ENCODE measurements around the gene MBNL1.
A peak's percentile ranks its signal among the peaks of the same experiment; 100 is the strongest.

Gene MBNL1

DNA sequence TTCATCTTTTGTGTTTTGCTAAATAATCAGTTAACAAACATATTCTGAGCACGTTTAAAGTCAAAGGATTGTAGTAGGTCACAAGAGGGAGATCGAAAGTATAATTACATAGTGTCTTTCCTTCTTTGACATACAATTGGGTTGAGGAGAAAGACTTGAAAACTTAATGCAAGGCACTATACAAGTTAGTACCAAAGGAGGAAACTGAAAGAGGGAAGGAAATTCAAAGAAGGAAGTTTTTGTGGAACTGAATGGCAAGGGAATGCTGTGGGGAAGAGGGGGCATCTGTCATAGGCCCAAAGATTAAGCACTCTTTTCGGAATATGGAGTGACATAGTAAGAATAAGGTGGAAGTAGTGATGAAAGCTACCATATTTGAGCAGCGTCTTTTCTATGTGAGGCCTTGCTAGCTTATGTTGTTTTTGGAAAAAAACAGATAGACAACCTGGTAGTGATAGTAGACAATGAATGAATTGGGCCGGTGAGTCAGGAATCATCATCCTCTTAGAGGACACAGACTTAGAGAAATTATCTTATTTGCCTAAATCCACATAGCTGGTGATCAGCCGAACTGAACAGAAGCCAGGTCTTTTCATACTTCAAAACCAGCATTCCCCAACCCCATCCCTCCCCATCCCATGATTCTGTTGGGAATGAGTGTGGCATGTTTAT, 10.2 kb downstream of the MBNL1 start:
- no peak for DNase-seq

DNA sequence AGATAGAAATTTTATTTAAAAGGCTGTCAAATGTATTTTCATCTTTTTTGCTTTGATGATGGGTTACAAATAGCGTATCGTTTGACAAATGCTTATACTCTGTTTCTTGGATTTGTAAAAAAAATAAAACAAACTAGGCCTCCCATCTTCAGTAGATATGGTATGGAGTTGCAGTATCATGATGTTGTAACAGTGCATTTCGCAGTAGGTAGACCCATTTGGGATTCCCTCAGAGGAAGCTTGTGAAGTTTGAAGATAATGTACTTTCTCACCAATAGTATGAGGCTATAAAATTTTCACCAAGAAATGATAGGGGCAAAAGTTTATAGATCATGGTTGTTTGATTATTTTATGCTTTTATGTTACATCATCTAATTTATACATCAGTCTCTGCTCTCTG, 10.8 kb downstream of the MBNL1 start:
- DNase-seq, result no peak

DNA sequence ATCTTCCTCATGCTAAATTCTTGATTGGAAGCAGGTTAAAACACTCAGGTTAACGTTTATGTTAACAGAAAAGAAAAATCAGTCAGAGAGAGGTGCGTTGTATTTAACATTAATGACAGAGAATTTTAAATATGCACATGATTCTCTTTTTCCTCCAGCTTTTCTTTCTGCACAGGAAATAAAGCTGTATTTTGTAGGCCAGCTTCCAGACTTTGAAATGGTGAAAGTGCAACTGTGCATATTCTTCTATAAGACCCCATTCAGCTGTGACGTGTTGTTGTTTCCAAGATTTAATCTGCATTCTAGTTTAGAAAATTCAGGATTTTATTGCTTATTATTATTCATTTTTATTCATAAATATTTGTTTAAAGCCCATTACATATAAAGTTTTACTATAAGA, 11.8 kb downstream of the MBNL1 start:
- no peak for DNase-seq

DNA sequence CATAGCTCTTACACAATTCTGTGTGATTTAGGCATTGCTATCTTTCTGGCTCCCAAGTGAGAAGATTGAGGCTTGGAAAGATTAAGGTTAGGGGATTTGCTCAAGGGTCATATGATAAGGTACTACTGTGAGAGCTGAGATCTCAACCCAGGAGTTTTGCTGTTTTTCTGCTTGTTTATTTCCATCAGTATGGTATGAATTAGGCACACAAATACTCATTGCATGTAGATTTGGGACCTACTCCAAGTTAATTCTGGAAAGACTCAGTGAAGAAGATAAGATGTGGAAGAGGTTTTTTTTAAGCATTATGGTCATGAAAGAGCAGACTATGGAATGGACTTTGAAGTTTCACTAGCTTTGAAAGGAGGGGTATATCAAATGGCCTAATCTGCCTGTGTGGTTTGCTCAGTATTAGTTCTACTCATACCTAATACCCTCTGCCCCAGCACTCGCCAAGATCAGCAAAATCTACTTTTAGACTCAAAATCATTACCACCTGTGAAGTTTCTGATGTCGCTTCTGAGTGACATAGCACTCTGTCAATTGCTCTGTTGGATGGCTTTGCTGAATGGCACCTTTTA, 12.5 kb downstream of the MBNL1 start:
- no peak for DNase-seq

DNA sequence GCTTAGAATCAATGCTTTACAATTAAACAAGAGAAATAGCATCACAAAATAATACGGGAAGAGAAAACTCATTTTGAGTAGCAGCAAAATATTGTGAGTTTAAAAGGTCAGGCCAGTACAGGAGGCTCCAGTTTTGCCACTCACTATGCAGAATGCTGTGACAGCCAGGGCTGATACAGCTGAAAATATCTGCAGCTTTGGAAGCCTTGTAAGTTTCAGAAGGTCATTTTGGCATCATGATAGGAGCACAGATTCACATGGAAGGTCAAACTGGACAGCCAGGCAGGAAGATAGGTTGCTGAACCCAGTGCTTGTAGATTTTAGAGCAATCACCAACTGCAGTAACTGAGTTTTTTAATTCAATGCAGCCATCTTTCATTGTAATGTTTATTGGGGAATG, 14.1 kb downstream of the MBNL1 start:
- no peak for DNase-seq

DNA sequence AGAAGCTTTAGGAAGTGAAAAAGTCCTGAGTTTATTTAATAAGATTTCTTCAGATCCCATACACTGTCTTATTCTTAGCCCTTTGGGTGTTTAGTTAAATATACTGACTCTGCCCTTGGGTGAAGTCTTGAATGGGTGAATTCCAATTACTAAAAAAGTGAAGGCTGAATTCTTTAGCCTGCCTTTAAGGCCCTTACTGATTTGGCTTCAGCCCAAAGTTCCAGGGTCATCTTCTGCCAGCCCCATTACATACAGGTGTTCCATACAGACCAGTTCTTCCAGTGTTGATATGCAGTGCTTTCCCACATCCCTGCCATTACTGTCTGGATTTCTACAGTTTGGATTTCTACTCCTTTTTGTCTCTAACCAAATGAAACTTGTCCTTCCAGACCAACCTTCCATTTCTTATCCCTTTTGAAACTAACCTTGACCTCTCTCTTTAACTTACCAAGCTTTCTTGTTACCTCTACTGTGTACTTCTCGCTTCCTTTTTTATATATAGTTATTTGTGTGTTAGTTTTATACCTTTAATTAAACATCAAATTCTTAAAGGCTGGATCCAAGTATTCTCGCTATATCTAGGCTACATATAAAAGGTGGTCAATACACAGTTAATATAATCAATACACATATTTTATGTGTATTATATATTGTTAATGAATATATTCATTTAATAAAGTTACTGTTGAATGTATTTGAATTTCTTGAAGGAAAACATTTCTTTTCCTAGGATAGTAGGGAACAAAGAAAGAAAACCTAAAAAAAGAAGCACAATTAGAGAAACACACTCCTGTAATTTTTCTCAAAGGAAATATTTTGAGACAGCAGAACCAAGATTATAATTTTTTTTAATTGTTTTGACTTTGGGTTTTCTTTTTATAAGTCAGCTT, 15.0 kb downstream of the MBNL1 start:
- DNase-seq, result no peak

DNA sequence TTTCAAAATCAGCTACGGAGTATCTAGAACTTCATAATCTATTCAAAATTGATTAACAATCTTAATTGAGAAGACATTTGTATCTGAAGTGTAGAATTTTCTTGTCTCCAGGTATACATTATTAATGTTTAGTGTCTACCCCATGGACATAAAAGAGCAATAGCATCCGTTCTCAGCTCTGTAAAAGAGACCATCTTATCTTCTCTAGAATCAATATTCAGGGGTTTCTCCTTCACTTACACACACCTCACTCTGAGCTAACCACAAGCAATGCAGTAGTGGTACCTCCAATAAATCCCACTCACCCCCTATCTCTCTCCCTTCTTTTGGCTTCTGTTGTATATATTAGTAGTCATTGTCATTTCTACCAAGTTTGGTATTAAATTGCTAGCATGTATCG, 16.2 kb downstream of the MBNL1 start:
- no peak for DNase-seq

DNA sequence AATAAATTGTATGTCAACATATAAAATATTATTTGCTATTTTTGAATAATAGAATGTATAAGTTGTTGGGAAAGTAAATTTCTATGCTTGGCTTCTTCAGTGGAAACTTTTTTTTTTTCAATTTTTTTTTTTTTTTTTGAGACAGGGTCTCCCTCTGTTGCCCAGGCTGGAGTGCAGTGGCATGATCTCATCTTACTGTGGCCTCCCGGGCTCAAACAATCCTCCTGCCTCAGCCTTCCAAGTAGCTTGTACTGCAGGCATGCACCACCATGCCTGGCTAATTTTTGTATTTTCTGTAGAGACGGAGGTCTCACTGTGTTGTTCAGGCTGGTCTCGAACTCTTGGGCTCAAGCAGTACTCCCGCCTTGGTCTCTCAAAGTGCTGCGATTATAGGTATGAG, 16.8 kb downstream of the MBNL1 start:
- no peak for DNase-seq

DNA sequence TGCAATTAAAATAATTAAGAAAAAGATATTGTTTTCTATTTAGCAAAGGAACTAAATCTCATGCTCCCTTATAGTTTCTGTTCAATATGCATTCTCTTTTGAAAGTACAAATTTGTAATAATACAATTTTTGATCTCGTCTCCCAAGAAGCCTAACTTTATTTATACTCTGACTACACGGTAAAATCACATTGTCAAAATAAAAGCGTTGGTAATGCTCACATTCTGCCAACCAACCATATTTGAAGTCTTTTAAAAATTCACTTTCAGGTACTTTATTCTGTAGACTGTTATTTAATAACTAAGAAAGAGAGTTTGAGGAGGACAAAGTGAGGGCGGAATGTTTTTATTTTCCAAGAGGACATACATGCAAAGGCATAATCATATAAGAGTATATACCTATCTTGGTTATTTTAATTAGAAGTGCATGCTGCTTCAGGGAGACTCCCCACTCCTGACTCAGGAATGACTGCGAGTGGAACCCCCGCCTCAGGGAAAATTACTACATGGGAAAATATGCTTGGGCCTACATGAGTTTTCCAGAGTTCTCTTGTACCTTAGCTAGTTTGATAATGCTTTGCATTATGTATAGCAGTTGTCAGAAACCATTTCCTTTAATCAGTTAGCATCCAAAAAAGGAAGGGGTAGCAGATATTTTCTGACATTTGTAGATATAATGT, 19.3 kb downstream of the MBNL1 start:
- DNase-seq, result no peak

DNA sequence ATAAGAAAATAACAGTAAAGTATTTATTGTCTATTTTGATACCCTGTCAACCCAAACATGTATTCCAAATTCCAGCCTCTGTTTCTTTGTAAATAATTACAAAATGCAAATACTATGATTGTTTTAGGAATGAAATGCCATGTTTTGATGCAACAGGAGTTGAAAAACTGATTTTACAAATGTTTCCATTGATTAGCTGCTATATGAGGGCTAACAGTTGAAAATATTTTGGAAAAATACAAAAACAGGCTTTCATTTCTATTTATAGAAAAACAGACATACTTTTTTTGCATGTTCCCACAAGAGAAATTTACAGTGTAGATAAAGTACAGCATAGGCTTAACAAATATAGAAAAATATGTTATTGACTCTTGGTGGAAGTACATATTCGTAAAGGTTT, 20.0 kb downstream of the MBNL1 start:
- no peak for DNase-seq

DNA sequence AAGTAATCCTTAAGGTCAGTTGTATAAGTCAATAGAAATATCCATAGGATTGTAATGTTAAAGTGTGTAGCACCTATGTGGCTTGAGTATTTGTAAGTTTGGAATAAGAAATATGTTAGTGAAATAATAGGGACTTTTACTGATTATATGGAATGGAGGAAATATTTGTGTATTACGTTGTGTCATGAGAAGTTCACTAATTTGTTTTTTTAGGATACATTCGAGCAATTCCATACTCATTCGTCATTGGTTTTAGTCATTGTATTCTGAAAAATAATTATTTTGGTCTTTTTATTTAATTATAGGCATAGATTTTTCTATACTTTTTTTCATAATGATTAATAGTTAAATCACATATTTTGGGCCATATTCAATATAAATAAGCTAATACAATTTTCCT, 21.0 kb downstream of the MBNL1 start:
- no peak for DNase-seq

DNA sequence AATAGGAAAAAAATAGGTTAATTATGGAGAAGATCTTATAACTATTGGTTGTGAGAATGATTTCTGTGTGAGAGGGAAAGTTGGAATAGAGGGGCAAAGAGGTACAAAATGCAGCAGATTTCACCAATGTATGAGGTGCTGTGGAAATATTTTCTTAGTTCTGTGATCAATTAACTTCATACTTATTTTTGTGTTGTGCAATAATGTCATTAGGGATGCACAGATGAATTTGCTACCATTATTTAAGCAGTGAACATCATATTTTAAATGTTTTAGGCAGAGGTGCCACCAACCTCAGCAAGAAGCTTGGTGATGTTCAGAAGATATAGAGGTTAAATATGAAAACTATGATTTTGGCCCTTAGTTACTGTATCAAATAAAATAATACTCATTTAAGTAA, 21.6 kb downstream of the MBNL1 start:
- DNase-seq, result no peak

DNA sequence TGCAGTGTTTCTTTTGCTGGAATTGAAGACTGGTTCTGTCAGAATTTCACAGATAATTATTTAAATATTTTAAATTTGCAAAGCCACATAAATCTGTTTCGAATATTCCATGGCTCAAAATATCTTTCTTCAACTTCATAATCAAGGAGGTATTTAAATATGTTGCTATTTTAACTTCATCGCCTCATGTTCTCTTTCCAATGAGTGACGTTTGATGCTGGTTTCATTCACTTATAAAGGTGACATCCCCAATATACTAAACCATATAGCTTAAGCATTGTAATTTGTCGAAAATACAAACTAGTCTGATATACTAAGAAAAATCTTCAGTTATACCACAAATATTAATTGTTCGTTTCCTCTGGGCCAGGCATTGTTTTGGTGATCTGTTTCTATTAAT, 22.5 kb downstream of the MBNL1 start:
- no peak for DNase-seq

DNA sequence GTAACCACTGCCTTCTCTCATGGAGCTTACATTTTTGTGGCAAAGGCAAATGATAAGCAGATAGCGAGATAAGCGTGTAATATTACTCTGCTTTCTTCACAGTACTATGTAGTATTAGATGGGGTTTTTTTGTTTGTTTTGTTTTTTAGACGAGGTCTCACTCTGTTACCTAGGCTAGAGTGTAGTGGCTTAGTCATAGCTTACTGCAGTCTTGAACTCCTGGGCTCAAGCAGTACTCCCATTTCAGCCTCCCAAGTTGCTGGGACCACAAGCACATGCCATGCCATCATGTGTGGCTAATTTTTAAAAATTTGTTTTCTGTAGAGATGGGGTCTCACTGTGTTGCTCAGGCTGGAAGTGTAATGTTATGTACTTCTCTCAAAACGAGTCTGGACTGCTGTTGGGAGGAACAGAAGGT, 22.9 kb downstream of the MBNL1 start:
- no peak for DNase-seq

DNA sequence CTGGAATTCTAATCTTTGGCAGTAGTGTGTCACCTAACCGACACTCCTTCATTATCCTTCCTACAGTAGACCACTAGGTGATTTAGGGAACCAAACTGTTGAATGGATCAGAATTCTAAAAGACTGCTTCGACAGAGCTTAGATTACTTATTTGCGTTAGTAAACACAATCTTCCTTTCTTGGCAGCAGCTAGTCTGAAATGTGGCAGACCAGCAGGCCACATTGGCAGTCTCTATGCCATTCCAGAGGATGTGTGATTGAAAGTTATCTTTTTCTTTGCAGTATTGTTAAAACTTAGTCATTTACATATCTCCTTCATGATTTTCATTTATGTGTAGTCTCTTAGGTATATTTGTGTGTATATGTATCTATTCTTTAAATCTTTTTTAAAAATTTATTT, 23.6 kb downstream of the MBNL1 start:
- no peak for DNase-seq

DNA sequence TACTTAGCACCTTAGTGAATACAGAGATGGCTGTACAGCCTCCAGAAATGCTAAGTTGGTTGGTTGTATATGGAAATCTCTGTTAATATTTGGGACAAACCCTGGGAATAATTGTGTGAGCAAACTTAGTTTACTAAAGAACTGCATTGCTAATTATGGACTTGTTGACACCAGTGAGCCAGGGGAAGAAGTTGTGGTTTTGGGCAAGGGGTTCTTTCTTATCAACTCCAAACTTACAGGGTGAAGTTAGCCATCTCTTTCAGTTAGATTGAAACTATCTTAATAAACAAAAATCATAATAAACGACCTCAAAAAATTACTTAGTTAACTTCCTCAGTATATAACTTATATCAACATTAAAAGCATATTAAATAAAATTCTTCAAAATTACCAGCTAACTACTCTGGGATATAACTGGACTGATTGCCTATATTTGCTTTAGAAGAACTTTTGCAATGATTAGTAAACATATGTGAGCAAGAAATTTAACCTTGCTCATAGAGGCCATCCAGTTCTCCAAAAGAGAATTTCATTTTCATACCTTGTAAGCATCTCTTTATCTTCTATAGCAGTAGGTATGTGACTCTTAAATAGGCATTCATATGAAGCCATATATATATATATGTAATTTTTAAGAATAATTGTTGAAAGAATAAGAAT, 24.7 kb downstream of the MBNL1 start:
- no peak for DNase-seq

DNA sequence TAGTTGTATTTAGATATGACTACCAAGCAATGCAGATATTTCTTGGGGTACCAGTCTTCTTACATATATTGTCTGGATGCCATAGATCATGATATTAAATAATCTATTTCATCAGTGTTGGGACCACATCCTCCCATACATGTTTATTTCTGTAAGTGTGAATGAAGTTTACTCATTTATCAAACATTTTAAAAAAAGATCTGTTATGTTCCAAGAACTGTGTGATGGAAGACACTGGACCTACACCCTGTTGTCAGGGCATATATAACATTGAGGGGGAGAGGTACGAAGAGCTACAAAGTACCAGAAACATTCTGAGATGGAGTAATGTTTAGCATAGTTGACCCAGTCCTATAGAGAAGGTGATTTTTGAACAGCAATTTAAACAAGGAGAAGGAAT, 26.6 kb downstream of the MBNL1 start:
- no peak for DNase-seq

DNA sequence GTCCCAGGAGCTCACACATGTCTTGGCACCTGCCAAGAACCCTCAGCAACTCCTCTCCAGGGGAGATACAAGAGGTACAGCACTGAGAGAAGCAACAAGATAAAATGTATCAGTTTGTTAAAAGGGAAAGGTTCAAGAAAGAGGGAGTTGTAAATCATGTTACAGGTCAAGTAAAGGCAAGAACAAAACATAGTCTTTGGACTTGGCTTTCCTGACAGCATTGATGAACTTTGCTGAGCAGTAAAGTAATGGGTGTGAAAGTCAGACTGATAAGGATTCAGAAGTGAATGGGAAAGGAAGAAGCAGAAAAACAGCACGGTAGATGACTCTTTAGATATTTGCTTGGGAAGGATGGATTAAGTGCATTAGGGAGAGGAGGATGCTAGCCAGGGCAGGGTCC, 27.1 kb downstream of the MBNL1 start:
- no peak for DNase-seq

DNA sequence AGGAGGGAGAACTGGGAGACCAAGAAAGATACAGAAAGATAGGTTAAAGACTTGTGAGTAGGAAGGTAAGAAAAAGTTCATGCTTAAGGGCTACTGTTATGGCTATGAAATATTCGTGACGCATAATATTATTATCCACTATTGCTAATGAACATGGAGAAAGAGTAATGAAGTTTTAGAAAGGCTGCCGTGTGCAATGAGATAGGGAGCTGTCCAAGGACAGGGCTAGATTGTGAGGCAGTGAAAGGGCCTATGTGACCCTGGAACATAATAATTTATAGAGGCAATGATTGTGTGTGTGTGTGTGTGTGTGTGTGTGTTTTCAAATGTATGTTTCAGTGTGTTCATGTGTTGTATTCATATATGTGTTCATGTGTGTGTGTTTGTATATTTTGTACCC, 27.7 kb downstream of the MBNL1 start:
- no peak for DNase-seq

DNA sequence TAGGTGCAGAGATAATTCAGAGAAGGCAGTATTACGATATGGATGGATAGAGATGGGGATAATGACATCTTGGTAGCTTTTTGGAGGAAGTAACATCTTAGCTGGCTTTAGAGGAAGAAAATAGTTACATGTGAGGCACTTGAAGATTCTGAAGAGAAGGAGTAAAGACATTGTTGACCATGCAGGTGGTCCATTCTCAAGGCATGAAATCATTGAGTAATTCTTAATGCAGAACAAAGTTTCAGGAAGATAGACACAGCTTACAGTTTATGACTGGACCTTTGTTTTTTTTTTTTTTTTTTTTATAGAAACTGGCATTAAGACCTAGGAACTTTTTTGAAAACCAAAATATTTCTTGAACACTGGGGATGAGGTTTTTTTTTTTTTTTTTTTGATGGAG, 28.2 kb downstream of the MBNL1 start:
- no peak for DNase-seq

DNA sequence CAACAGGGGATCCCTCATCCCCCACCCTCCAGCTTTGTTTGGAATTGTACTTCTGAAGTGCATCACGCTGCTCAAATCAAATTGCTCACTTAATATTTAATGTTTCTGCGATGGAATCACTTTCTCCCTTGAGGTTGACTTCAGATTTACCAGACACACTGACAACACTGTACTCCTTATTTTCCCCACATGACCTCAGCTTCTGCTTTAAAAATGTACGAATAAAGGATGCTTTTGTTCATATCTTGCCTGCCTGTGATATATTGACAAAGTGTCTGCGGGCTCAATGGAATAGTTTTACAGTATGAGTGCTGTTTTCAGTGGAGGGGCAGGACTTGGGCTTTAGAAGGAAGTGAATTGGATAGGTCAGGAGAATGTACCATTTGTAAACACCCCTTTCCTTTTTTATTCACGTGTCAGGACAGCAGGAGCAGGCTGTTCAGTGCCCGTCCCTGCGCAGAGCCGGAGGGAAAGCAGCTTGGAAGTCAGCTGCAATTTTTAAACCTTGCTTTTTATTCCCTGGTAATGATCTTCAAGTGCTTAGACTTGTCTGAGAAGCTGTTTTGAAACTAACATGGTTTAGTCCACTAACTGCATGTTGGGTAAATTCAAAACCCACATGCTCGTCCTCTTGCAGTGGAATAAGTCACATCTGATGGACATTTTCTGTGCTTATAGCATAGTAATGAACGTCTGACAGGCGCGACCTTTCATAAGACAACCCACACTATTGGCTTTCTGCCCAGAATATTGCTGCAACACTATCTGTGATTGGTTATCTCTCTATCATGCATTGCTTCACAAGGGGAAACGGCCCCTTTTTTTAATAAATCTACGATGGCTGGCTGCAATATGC, 29.9 kb downstream of the MBNL1 start:
- DNase-seq, result peak; percentile 93

All from NCI-H2081 treated with DMSO at 0.1 percent for 48 hours (cell line).